MM.1S (cell line): ENCODE measurements around the gene CRTC3.

Source experiments
- DNase-seq: peaks from one replicate; pipeline ENCODE4 v3.0.0-alpha.2; 2015
- H2AFZ ChIP-seq: fragments of 300-600 bp; sonication (generic); 2 replicates; pipeline ENCODE4 v1.6.0; 2016; ENCODE audit warnings: antibody characterized with exemption, low read length
- H3F3A ChIP-seq: fragments of 300-600 bp; sonication (generic); 2 replicates; pipeline ENCODE4 v1.6.1; 2016; ENCODE audit warnings: mild to moderate bottlenecking, antibody characterized with exemption, low read length, moderate library complexity, mixed read lengths; ENCODE audit not compliant: insufficient read depth
- H3K27ac ChIP-seq: fragments of 300-600 bp; sonication (generic); 2 replicates; pipeline ENCODE4 v1.5.1; 2016; ENCODE audit warnings: mild to moderate bottlenecking, low read length
- H3K27me3 ChIP-seq: fragments of 300-600 bp; sonication (generic); replicated peaks from 2 replicates; pipeline ENCODE4 v1.6.0; 2016; ENCODE audit warnings: low read length; ENCODE audit not compliant: insufficient read depth
- H3K36me3 ChIP-seq: fragments of 300-600 bp; sonication (generic); replicated peaks from 2 replicates; pipeline ENCODE4 v1.6.1; 2016; ENCODE audit warnings: mild to moderate bottlenecking, low read length, mixed read lengths; ENCODE audit not compliant: insufficient read depth
- H3K4me1 ChIP-seq: fragments of 300-600 bp; sonication (generic); 2 replicates; pipeline ENCODE4 v1.6.1; 2016; ENCODE audit warnings: low read length, mixed read lengths
- H3K4me2 ChIP-seq: fragments of 300-600 bp; sonication (generic); 2 replicates; pipeline ENCODE4 v1.6.0; 2016; ENCODE audit warnings: low read depth, low read length
- H3K4me3 ChIP-seq: fragments of 300-600 bp; sonication (generic); 2 replicates; pipeline ENCODE4 v1.5.1; 2016; ENCODE audit warnings: low read length, mixed read lengths
- H3K79me2 ChIP-seq: fragments of 300-600 bp; sonication (generic); 2 replicates; pipeline ENCODE4 v1.6.1; 2016; ENCODE audit warnings: mixed run types, low read length, mixed read lengths
- H3K9ac ChIP-seq: fragments of 300-600 bp; sonication (generic); 2 replicates; pipeline ENCODE4 v1.6.1; 2016; ENCODE audit warnings: low read length, mixed read lengths
- H3K9me2 ChIP-seq: fragments of 300-600 bp; sonication (generic); replicated peaks from 2 replicates; pipeline ENCODE4 v1.6.1; 2016; ENCODE audit warnings: mild to moderate bottlenecking, low read length, mixed read lengths; ENCODE audit not compliant: insufficient read depth
- H3K9me3 ChIP-seq: fragments of 300-600 bp; sonication (generic); replicated peaks from 2 replicates; pipeline ENCODE4 v1.6.1; 2016; ENCODE audit warnings: mild to moderate bottlenecking, low read length, mixed read lengths; ENCODE audit not compliant: insufficient read depth
- H4K20me1 ChIP-seq: fragments of 300-600 bp; sonication (generic); 2 replicates; pipeline ENCODE4 v1.6.1; 2016; ENCODE audit warnings: mild to moderate bottlenecking, low read length, moderate library complexity, mixed read lengths; ENCODE audit not compliant: insufficient read depth
- CTCF ChIP-seq: fragments of 300-600 bp; sonication (generic); IDR thresholded peaks from 2 replicates; pipeline ENCODE4 v1.5.1; 2016; ENCODE audit warnings: antibody characterized with exemption, low read length, mixed read lengths
- EZH2 ChIP-seq: fragments of 300-600 bp; sonication (generic); optimal IDR thresholded peaks from 2 replicates; pipeline ENCODE3; 2017; ENCODE audit warnings: low read depth, mild to moderate bottlenecking, antibody characterized with exemption, low read length, mixed read lengths
- EZH2phosphoT487 ChIP-seq: fragments of 300-600 bp; sonication (generic); IDR thresholded peaks from 2 replicates; pipeline ENCODE4 v1.6.1; 2018; ENCODE audit warnings: antibody characterized with exemption, low read length

The CRTC3 gene

GRCh38 chr15:90690585-90690984 lies 160.9 kb downstream of the CRTC3 start:
- Histone ChIP-seq H3K27ac (no peak overlapping the region), H3K9ac (no peak overlapping the region), H3K4me2 (no peak overlapping the region), H3K79me2 (no peaks in the 10 kb centered on the region), H3K4me1 (no peaks in the 10 kb centered on the region), H3K27me3 (peaks cover 12% of the 10 kb centered on the region; the same call in 1 of the 2 replicates), H3K36me3 (no peaks in the 10 kb centered on the region), H4K20me1 (no peaks in the 10 kb centered on the region), H3K9me2 (no peaks in the 10 kb centered on the region), H2AFZ (no peak overlapping the region), H3F3A (no peaks in the 10 kb centered on the region), H3K4me3 (no peak overlapping the region), H3K9me3 (no peaks in the 10 kb centered on the region)
- TF ChIP-seq EZH2phosphoT487 (no peak), EZH2 (no peak), CTCF (no peak)
- no peak for DNase-seq

- Histone ChIP-seq H4K20me1 (no peaks in the 10 kb centered on the region), H3K79me2 (no peaks in the 10 kb centered on the region), H3K4me1 (no peaks in the 10 kb centered on the region), H2AFZ (no peak overlapping the region), H3K36me3 (no peaks in the 10 kb centered on the region), H3K4me3 (no peak overlapping the region), H3K9me3 (no peaks in the 10 kb centered on the region), H3K4me2 (no peak overlapping the region), H3F3A (no peaks in the 10 kb centered on the region), H3K27ac (no peak overlapping the region), H3K27me3 (peaks cover 8% of the 10 kb centered on the region; the same call in 1 of the 2 replicates), H3K9me2 (no peaks in the 10 kb centered on the region), H3K9ac (no peak overlapping the region)
- TF ChIP-seq EZH2phosphoT487, result no peak
- no peak for TF ChIP-seq EZH2
- no peak; the same call in 1 of the 2 replicates for TF ChIP-seq CTCF
- no peak for DNase-seq
Observed at GRCh38 chr15:90691369-90691768, 161.6 kb downstream of the CRTC3 start.

GRCh38 chr15:90691982-90692773 lies 162.5 kb downstream of the CRTC3 start:
- Histone ChIP-seq H3K9me3 (no peaks in the 10 kb centered on the region), H3K9ac (no peak overlapping the region), H3K27me3 (peaks cover 8% of the 10 kb centered on the region; the same call in 1 of the 2 replicates), H3K4me2 (no peak overlapping the region), H4K20me1 (no peaks in the 10 kb centered on the region), H3K4me1 (no peaks in the 10 kb centered on the region), H3F3A (no peaks in the 10 kb centered on the region), H2AFZ (no peak overlapping the region), H3K27ac (no peak overlapping the region), H3K4me3 (no peak overlapping the region), H3K79me2 (no peaks in the 10 kb centered on the region), H3K9me2 (no peaks in the 10 kb centered on the region), H3K36me3 (no peaks in the 10 kb centered on the region)
- DNase-seq, result no peak
- TF ChIP-seq EZH2phosphoT487, result no peak
- TF ChIP-seq EZH2, result no peak
- TF ChIP-seq CTCF, result no peak
